GM21447 (cell line): ENCODE results near the gene CHMP4B.

Experiments used
- ATAC-seq: cut with Tn5 transposase; IDR thresholded peaks from one replicate; pipeline ENCODE4 v1.9.1; 2021; ENCODE audit not compliant: unreplicated experiment

CHMP4B gene

DNA sequence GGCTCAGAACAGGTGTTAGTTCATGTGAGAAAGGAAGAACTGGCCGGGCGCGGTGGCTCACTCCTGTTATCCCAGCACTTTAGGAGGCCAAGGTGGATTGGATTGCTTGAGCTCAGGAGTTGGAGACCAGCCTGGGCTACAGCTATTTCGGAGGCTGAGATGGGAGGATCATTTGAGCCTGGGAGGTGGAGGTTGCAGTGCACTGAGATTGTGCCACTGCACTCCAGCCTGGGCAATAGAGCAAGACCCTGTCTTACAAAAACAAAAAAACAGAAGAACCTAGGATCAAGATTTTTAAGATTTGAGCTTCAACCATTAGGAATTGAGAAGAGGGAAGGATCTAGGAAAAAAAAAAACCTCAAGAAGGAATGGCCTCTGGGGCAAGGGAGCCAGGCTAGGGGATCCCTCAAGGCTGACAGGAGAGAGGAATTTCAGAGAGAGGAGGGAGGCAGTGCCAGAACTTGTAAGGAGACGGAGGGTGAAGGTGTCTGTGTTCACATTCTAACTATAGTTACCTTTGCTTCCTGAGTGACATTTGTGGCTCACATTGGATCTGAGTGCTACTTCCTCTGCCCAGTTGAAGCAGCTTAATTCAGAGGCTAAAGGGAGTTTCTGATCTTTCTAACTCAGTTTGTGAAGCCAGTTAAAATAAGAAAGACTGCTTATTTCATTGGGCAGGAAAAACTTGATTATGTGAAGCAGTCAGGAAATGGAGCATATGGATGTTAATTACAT is 26.1 kb downstream of the CHMP4B start:
- ATAC-seq, result no peak

DNA sequence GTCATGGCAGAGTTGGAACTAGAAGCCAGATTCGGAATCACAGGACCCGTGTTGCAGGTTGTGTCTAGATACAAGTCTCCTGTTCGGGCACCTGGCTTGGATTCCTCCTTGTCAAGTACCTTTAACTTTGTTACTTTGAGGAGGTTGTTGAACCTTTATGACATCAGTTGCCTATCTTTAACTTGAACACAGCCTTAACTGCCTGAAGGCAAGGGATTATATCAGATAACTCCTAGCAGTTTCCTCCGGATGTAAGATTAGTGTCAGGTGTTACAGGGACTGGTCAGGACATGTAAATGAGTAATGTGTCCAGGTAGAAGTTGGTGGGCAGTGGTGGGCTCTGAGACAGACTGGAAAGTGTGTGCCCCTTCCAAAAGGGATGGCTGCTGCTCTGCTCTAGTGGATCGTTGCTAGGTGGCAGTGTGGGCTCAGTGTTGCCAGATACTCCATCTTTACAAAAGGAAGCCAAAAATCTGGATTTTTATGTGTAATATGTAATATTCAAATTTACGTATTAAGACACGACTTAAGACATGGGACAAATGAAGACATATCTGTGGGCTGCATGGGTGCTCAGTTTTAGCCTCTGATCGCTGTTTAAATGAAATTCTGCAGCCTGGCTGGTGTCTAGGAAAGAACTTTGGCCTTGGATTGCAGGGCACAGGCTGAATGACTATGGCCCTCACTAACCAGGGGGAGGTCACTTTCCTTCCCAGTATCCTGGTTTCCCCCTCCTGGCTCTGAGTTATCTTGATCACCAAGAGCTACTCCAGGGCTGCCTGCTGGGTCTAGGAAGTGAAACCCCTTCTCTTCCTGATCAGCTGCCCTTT is 27.1 kb downstream of the CHMP4B start:
- ATAC-seq, result no peak

DNA sequence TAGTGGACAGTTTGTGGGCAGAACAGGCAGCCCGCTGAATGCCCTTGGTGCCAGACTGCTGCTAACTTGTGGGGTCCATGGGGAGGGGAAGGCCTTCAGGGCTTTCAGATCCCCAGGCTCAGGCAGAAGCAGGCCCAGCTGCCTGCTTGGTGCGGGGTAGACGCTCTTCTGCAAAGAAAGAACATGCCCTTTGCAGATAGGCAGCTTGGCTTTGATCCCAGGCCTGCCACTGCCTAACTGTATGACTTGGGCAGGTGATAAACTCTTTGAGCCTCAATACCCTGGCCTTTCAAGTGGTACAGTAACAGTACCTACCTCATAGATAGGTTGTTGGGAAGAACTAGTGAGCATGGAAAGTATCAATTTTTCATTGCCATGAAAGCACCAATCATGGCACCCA is 28.4 kb downstream of the CHMP4B start:
- no peak for ATAC-seq

DNA sequence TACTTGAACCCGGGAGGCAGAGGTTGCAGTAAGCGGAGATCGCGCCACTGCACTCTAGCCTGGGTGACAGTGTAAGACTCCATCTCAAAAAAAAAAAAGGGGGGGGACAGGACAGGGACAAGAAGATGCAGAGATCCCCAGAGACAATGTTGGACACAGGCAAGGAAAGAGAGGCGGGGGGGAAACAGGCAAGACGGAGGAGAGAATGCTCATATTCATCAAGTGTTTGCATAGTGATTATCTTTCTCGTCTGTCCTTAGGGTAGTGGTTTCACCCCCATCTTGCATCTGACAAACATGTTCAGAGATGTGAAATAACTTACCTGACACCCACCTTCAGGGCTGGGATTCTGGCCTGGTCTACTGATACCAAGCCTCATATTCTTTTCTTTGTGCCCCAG is 29.0 kb downstream of the CHMP4B start:
- no peak for ATAC-seq

DNA sequence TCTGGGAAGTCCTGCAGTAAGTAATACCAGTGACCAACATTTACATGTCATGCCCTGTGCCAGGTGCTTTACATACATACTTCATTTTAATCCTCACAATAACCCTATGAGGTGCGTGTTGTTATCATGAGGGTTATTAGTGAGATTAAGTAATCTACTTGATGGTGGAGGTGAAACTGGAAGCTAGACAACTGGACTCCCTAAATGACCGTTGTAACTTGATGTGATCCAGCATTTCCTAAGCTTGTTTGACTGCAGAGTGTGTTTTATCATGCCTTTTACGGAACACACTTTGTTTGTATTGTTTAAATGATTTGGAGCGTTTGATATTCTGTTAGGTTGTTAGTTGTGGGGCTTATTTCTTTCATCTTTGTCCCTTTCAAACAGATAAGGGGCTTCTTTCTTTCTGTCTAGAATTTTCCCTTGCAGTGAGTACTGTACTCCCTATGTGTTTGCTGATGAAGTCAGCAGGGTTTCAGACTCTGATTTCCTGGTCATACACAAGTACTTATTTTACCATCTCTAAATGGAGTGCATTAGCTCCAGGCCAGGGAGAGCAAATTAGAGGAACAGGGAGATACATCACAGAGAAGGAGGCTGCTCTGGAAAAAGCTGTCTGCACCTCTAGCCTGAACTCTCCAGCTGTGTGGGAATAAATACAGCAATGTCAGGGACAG is 29.7 kb downstream of the CHMP4B start:
- ATAC-seq, result no peak

DNA sequence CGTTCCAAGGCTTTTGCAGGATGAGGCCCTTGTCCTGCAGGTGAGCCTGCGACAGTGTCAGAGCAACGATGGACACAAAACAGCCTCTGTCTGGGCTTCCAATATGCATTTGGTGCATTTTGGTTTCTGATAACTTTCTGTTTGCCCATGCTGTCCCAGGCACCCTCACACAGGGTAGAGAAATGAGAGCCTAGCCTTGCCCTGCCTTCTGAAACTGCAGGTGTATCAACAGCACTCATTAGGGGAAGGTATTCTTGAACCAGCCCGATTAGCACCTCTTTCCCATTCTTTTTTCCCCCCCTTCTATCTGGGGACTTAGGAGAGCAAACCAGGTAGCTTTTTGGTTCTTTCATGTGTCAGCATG is 30.3 kb downstream of the CHMP4B start:
- no peak for ATAC-seq

DNA sequence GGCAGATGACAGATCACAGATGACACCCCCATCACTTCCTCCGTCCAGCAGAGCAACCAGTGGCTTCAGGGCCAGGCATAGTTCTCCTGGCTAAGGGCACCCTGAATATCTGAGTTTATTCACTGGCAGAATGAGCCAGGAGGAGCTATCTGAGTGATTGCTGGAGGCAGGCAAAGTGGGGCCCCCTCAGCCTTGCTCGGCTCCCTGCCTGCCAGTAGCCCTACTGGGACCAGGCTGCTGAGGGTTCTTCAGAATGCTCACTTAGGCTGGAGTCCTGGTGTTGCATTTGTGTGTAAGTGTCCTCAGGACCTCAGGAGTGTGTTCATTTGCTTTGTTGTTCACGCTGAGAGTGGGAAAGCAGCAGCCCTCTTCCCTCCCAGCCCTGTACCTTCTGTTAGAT is 31.2 kb downstream of the CHMP4B start:
- no peak for ATAC-seq

DNA sequence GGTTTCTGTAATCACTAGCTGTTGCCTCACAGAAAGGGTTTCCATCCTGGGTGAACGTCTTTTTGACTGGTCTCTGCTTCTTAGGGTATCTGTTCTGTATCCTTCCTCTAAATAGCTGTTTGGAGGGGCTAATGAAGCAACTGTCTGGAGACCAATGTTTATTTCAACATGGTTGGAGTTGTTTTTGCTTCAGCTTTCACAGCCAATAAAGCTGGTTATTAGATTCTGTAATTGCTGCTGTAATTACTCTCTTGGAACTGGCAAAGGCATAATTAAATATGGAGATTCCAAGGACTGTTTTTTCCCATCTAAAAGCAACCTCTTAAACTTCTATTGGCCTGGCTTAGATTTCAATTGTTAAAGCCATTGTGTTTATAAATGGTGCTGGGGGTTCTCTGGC is 31.9 kb downstream of the CHMP4B start:
- no peak for ATAC-seq

DNA sequence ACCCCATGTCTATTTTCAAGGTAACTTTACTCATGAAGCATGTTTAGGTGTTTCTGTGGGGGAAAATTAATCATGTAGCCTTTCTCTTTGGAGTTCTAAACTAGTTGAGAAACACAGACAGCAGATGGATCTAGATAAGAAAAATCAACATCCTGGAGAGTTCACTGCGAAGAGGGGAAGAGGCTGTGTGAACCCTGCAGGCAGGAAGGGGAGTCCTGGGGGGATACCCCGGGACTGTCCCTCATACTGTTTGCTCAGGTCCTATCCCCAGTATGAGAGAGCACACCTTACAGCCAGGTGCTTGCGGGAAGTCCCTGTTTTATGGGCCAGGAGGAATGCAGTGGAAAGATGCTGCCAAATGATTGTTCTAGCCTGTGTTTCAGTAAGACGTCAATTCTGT is 32.7 kb downstream of the CHMP4B start:
- peak; percentile 77 for ATAC-seq

DNA sequence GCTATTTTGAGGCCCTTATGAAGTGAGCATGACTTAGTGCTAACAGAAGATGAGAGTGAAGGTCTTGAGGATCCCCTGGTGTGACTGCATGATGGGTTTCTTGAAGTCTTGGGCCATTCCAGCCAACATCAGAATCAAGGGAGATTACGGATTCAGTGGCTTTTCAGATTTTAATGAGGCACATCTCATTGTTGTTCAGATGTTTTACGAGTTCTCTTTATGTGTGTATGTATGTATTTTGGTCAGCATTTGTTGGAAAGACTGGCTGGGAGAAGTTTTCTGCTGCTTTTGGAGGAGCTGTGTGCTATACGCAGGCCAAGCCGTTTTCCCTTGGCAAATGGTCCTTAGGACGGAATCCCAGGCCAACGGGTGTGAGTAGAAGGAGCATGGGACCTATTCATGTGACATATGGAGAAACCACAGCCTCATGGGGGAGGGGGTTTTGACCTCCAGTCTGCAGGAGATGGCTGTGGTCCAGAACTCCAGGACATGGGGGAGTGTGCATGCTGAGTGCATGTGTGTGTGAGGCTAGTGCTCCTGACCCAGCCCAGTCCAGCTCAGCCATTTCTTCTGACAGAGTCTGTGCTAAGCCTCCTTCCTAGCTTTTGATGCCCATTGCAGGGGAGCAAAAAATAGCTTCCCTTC is 35.3 kb downstream of the CHMP4B start:
- ATAC-seq, result no peak

DNA sequence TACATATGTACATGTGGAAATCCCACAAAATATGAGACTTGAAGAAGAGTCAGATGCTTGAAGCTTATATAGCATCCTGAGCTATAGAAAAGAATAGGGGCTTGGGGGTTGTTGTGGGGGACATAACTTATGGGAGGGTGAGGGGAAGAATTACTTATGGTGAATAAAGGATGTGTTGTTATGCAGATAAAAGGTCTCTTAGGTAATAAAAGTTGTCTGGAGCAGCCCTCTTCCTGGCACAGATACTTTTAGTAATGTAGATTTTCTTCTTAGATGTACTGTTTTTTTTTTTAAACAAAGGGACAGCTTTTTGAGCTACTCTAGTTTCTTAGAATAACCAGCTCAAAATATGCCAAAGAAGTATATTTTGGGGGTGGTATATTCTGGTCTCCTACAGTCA is 35.9 kb downstream of the CHMP4B start:
- no peak for ATAC-seq

DNA sequence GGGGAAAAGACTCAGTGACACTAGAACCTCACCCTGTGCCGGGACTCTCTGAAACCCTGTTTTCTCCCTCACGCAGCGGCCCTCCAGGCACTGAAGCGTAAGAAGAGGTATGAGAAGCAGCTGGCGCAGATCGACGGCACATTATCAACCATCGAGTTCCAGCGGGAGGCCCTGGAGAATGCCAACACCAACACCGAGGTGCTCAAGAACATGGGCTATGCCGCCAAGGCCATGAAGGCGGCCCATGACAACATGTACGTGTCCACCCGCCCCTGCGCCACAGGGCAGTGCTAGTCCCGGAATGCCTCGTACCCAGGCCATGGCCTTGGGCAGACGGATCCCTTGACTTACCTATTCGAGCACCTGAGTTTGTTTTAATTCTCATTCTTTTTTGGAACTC is 37.2 kb downstream of the CHMP4B start:
- ATAC-seq, result no peak

DNA sequence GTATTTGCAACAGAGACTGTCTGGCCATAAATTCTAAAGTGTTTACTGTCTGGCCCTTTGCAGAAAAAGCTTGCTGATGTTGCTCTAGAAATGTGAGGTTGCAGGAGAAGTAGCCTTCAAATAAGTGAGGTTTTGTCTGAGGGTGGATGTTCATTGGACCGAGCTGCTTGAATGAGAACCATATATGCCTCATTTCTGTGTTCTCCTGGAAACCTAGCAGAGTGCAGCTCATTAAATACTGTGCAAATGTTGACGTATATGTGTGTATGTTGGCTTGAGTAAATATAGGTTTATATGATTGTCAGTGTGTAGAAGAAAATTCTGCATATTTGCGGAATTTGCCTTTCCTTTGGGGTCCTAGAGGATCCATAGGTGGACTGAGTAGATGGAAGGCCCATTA is 39.0 kb downstream of the CHMP4B start:
- no peak for ATAC-seq

DNA sequence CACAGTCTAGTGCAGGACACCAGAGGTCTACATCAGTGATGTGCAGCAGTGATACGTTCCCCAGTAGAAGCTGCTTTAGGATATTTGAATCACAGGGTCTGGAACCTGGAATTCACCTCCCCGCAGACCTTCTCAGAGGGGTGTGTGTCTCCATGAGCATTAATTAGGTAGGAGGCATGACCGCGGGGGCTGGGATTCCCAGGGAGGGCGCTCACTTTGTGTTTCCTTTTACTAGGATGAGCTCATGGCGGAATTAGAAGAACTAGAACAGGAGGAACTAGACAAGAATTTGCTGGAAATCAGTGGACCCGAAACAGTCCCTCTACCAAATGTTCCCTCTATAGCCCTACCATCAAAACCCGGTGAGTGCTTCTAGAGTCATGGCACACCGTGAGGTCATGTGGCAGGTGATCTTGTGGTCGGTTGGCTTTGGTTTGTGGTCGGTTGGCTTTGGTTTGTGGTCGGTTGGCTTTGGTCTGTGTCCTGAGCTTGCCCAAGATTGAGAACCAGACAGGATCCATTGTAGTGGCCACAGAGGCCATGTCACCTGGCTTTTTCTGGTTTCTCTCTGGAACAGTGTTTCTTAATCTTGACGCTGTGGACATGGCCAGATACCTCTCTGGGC is 40.8 kb downstream of the CHMP4B start:
- ATAC-seq, result no peak

DNA sequence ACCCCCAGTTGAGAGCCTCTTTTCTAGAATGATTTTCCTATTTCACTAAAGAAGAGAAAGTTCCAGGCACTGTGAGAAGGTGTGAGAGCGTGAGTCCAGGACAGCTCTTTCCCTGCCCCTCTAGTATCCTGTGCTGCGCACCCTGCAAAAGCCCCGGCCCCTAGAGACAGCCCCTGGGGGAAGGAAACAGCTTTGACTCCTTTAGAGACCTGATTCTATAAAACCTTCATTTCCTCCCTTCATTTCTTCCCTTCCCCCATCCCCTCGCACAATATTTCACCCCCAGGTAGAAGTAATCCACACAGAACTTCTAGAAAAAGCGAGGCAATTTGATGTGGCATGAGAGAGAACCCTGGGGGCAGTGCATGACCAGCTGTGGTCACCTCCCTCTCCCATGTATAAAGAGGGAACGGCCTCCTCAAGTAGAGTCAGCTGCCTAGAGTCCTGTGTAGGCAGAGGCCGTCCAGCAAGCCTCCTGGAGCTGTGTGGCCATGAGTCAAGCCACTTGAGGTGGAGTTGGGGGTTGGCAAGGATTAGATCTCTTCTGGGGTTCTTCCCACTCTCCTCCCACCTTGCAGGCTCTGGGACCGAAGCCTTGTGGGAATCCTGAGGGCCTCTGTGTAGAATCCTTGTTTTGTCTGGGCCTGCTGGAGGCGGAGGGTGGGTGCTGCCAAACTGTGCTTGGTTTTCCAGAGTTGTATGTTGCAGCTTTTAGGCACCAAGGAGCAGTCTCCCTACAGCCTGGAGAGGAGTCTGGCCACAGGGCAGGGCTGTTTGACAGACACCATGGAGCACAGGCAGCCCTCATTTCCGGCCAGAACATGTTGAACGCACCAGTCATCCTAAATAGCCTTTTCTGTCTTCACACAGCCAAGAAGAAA is 41.7 kb downstream of the CHMP4B start:
- no peak for ATAC-seq

DNA sequence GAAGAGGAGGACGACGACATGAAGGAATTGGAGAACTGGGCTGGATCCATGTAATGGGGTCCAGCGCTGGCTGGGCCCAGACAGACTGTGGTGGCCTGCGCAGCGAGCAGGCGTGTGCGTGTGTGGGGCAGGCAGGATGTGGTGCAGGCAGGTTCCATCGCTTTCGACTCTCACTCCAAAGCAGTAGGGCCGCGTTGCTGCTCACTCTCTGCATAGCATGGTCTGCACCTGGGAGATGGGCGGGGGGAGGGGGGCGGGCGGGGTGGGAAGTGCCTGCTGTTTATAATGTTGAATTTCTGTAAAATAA is 42.3 kb downstream of the CHMP4B start:
- ATAC-seq, result no peak

DNA sequence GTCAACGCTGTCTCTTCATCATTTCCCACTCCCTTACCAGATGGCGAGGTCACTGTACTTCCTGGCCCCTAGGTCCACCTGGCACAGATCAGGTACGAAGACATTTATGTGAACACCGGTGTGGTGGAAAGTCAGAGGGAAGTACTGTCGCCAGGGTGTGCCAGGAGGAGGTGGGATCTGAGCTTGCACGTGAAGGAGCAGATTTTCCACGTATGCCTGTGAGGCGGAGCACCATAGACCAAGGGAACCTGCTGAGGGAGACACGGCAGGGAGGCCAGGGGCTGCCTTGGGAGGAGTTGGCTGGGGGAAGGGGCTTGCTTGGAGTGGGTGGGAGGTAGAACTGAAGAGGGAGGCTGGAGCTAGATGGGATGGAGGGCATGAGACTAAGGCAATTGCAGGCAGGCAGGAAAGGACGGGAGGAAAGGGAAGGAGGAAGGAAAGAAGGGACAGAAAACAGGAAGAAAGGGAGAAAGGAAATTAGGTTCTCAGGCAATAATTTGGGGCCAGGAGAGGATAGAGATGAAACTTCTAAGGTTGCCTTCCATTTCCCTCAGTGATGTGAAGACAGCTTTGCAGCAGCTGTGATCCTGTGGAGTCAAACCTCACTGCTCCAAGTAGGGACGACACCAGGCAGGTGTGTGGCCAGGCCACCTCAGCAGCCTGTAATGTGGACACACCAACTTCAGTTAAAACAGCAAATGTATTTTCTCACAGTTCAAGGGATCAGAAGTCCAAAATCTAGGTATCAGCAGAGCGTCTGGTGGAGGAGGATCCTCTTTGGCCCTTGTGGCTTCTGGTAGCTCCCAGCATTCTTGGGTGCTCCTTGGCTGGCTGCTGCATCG is 46.8 kb downstream of the CHMP4B start:
- ATAC-seq, result no peak

DNA sequence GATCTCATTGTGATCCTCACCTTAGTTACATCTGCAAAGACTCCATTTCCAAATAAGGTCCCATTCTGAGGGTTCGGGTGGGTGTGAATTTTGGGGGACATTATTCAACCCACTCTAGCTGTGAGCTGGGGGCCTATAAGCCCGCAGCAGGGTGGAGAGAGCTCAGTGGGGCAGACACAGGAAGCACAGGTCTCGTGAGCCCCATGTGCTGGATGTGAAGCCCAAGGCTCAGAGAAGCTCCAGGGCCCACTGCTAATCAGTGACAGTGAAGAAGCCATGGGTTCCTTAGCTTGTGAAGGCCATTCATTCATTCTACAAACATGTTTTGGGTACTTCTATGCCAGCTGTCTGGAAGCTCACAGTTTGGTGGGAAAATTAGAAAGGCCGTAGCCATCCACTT is 47.5 kb downstream of the CHMP4B start:
- no peak for ATAC-seq

DNA sequence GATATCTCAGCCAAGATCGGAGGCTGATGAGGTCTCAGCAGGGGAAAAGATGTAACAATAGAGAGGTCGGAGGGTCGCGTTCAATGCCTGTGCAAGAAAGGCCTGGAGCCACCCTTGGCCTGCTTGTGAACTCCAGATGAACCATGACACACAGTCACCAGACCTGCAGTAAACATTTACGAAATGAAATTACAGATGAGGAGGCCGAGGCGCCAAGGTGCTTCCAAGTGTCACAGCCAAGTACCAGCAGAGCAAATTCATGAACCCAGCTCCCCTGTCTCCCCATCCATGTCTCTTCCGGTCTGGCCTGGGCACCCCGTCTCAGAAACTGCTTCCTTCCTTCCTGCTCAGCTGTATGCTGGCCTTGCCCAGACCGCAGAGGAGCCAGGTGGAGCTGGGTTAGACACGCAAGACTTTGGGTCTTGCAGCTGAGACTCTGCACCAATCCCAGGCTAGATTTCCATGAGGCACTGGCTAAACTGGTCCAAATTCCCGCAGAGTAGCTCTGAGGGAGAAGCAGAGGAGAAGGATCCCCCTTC is 48.1 kb downstream of the CHMP4B start:
- peak; percentile 60 for ATAC-seq
